ENCODE results near the gene PPP1R1B. TPM values are rescaled to one million over a fixed set of nuclear protein-coding genes. Genes with fewer than 3 reads are reported as not detected.
"Not testable (repeated sequence)": the region's sequence is repeated elsewhere in the genome, so short reads cannot be mapped to it uniquely, and the experiment has no call there.

PPP1R1B gene
- total and polyA plus RNA-seq, 7 donors, result 0.10 to 1.6 (median 0.29) TPM; not detected in 1

DNA sequence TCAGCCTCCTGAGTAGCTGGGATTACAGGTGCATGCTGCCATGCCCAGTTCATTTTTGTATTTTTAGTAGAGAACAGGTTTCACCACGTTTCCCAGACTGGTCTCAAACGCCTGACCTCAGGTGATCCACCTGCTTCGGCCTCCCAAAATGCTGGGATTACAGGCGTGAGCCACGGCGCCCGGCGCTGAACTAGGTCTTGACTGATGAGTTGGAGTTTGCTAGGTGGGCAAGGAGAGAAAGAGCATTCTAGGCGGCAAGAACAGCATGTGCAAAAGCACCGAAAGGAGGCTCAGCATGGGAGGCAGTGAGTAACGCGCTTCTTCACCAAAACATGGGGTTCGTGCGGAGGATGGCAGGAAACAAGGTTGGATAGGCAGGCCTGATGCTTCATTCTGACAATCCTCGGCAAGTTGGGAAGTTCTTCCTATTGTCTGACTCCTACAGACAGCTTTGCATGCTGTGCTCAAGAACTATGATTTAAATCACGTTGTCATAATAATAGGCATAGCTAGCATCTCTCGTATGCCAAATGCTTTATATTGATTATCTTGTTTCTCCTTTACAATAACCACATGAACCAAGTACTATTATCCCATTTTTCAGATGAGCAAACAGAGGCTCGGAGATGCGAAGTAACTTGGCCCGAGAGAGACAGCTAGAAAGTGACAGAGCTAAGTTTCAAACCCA is 45.5 kb upstream of the PPP1R1B start:
- ATAC-seq (no peak), DNase-seq (no peak)
- WGBS, 3 donors, result 87 to 92% (median 88%) methylated on average over 20 of the region's 20 CpGs
- Histone ChIP-seq H3K9me3 (no peaks in the 10 kb centered on the region), H3K36me3 (ENCODE audit: insufficient read depth in 1 of 2, low read depth in 1 of 2) (no peaks in the 10 kb centered on the region), H3K4me3 (no peak overlapping the region), H3K27me3 (ENCODE audit: insufficient read depth in 3 of 3, low read length in 2 of 3) (no peaks in the 10 kb centered on the region), H3K4me1 (no peaks in the 10 kb centered on the region), H3K27ac (no peak overlapping the region)
- TF ChIP-seq, protein P1, sequence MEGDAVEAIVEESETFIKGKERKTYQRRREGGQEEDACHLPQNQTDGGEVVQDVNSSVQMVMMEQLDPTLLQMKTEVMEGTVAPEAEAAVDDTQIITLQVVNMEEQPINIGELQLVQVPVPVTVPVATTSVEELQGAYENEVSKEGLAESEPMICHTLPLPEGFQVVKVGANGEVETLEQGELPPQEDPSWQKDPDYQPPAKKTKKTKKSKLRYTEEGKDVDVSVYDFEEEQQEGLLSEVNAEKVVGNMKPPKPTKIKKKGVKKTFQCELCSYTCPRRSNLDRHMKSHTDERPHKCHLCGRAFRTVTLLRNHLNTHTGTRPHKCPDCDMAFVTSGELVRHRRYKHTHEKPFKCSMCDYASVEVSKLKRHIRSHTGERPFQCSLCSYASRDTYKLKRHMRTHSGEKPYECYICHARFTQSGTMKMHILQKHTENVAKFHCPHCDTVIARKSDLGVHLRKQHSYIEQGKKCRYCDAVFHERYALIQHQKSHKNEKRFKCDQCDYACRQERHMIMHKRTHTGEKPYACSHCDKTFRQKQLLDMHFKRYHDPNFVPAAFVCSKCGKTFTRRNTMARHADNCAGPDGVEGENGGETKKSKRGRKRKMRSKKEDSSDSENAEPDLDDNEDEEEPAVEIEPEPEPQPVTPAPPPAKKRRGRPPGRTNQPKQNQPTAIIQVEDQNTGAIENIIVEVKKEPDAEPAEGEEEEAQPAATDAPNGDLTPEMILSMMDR (IDR thresholded peaks at IDR 0.05), result no peak
- intact Hi-C loops (cut with DNase I), result no loop called here

DNA sequence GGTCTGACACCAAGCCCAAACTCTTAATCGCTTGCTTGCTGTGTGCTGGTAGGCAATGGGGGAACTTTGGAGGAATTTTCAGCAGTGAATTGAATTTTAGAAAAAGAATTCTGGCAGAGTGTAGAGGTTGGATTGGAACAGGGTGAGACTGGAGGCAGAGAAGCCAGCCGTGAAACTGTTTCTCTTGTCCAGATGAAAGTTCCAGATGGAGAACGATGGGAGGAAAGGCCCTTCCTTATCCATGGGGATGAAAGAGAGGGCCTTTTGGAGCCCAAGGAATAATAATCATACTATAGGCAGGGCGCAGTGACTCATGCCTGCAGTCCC is 45.0 kb upstream of the PPP1R1B start:
- Histone ChIP-seq H3K27me3 (ENCODE audit: insufficient read depth in 3 of 3, low read length in 2 of 3) (no peaks in the 10 kb centered on the region), H3K9me3 (no peaks in the 10 kb centered on the region), H3K36me3 (ENCODE audit: insufficient read depth in 1 of 2, low read depth in 1 of 2) (no peaks in the 10 kb centered on the region), H3K4me1 (no peaks in the 10 kb centered on the region), H3K27ac (no peak overlapping the region), H3K4me3 (no peak overlapping the region)
- no peak for ATAC-seq
- no peak for DNase-seq
- TF ChIP-seq, protein P1 (IDR thresholded peaks at IDR 0.05), result no peak
- intact Hi-C loops (cut with DNase I), result no loop called here
- whole genome bisulfite sequencing, 3 donors, result 74 to 83% (median 75%) methylated on average over 4 of the region's 4 CpGs

DNA sequence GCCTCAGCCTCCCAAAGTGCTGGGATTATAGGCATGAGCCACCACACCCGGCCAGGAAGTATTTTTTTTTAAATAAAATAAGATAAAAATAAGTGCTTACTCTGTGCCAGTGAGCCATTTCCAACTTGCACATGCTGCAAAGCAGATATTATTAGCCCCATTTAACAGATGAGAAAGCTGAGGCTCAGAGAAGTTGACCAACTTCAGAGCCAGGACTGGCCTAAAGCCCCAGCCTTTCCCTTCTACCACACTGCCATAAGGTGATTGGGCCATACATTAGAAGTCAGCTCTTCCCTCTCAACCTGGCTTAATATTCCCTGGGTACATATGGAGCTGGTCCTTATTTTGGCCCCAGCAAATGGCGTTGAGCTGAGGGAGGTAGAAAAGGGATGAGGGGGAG is 44.1 kb upstream of the PPP1R1B start:
- WGBS, 3 donors, result 39 to 59% (median 53%) methylated on average over 2 of the region's 2 CpGs
- Histone ChIP-seq H3K27ac (no peak overlapping the region), H3K36me3 (ENCODE audit: insufficient read depth in 1 of 2, low read depth in 1 of 2) (no peaks in the 10 kb centered on the region), H3K9me3 (no peaks in the 10 kb centered on the region), H3K4me3 (no peak overlapping the region), H3K4me1 (no peaks in the 10 kb centered on the region), H3K27me3 (ENCODE audit: insufficient read depth in 3 of 3, low read length in 2 of 3) (peaks cover 0 to 2% (median 0%) of the 10 kb centered on the region in 3 donors)
- intact Hi-C loops (cut with DNase I), result no loop called here
- TF ChIP-seq, protein P1 (IDR thresholded peaks at IDR 0.05), result no peak
- ATAC-seq (no peak), DNase-seq (no peak)

DNA sequence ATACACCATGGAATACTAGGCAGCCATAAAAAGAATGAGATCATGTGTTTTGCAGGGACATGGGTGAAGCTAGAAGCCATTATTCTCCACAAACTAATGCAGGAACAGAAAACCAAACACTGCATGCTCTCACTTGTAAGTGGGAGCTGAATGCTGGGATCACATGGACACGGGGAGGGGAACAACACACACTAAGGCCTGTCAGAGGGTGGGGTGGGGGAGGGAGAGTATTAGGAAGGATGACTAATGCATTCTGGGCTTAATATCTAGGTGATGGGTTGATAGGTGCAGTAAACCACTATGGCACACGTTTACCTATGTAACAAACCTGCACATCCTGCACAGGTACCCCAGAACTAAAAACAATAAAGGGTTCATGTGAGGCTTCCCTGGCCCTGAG is 36.6 kb upstream of the PPP1R1B start:
- H3K36me3 ChIP-seq (ENCODE audit: insufficient read depth in 1 of 2, low read depth in 1 of 2); H3K9me3 ChIP-seq; ATAC-seq; H3K4me1 ChIP-seq; DNase-seq; intact Hi-C loops (cut with DNase I); H3K4me3 ChIP-seq; H3K27ac ChIP-seq: not testable (repeated sequence)
- peaks cover 0 to 24% (median 3%) of the 10 kb centered on the region in 3 donors for H3K27me3 ChIP-seq (ENCODE audit: insufficient read depth in 3 of 3, low read length in 2 of 3)
- 55 to 66% (median 61%) methylated on average over 2 of the region's 2 CpGs for WGBS, 3 donors

DNA sequence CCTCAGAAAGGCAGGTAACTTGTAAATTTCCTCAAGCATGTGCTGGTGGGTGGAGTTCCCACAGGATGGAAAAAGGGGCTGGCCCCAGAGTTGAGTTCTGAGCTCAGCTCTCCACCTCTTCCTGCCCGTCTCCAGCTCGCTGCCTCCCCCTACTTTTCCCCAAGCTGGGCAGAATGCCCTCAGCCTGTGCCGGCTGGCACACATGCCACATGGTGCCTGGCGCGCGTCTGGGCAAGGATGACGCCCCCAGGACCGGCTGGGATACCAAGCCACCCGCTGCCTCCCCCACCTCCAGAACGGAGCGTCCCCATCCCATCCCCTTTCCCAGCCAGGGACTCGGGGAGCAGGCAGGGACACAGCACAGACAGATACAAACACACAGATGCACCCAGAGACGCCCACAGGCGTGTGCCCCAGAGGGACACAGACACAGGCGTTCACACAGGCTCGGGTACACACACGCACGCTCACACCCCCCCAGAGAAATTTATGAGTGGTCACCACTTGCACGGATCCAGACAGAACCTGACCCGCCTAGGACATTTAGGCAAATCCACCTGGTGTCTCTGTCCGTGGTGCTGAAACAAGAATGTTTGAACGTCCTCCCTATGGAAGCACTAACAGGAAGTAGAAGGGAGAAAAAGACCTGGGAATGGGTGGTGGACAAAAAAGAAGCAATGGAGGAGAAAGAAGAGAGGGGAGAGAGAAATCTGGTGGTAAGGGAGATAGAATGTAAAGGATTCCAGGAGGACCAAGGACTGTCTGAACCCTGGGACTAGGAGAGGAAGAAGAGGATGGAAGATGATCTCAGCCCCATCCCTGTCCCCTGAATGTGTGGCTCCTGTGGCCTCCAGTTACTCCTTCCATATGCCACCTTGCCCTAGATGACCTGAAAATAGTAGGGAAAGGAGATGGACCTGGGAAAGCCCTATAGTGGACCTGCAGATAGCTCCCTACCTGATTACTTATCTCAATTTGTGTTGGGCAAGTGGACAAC is 34.5 kb upstream of the PPP1R1B start:
- Histone ChIP-seq H3K36me3 (ENCODE audit: insufficient read depth in 1 of 2, low read depth in 1 of 2) (no peaks in the 10 kb centered on the region), H3K27ac (no peak overlapping the region), H3K4me3 (no peak overlapping the region), H3K9me3 (no peaks in the 10 kb centered on the region), H3K4me1 (no peaks in the 10 kb centered on the region), H3K27me3 (ENCODE audit: insufficient read depth in 3 of 3, low read length in 2 of 3) (peaks cover 0 to 44% (median 13%) of the 10 kb centered on the region in 3 donors)
- intact Hi-C loops (cut with DNase I), result no loop called here
- TF ChIP-seq, protein P1 (IDR thresholded peaks at IDR 0.05), result no peak
- no peak for DNase-seq
- ATAC-seq, result no peak
- WGBS, 3 donors, result 1 to 2% (median 2%) methylated on average over 22 of the region's 22 CpGs
